ENCODE results near the gene CBY1.

- TF ChIP-seq POLR2A (IDR thresholded peaks at IDR 0.05; ENCODE audit: low read length) = peak; percentile 46
- TF ChIP-seq GATA1 (IDR thresholded peaks at IDR 0.05; ENCODE audit: low read depth, low read length) = no peak
These were observed 41.1 kb downstream of the CBY1 start for GRCh38 chr22:38697425-38698089.

Measured in erythroblast (primary cell).